Astrocyte (in vitro differentiated cells and primary cell): ENCODE data around the gene CHEK2. TPM values are rescaled to one million over a fixed set of nuclear protein-coding genes. Genes with fewer than 3 reads are reported as not detected.
"Not testable (repeated sequence)": the region's sequence is repeated elsewhere in the genome, so short reads cannot be mapped to it uniquely, and the experiment has no call there.

ENCODE experiments used
- DNase-seq: peaks from one replicate; pipeline ENCODE4 v3.0.0-alpha.2; 2010; ENCODE audit warnings: low read depth
- FAIRE-seq: peaks from 2 replicates; lab custom pipeline; 2011; peaks lifted over from hg19 to GRCh38; lab: Jason Lieb, UNC
- H2AFZ ChIP-seq: 2 replicates; pipeline ENCODE4 v1.6.0; 2012; ENCODE audit warnings: low read depth, low read length, inconsistent platforms
- H3K27ac ChIP-seq: 2 replicates; pipeline ENCODE4 v1.5.1; 2011; ENCODE audit warnings: low read depth, low read length, inconsistent platforms
- H3K27me3 ChIP-seq: 2 replicates; pipeline ENCODE4 v1.6.0; 2011; ENCODE audit warnings: low read length, inconsistent platforms; ENCODE audit not compliant: insufficient read depth
- H3K36me3 ChIP-seq: 2 replicates; pipeline ENCODE4 v1.5.1; 2011; ENCODE audit warnings: low read length, inconsistent platforms; ENCODE audit not compliant: insufficient read depth
- H3K4me1 ChIP-seq: 2 replicates; pipeline ENCODE4 v1.5.1; 2011; ENCODE audit warnings: low read length, inconsistent platforms; ENCODE audit not compliant: insufficient read depth
- H3K4me2 ChIP-seq: 2 replicates; pipeline ENCODE4 v1.6.0; 2012; ENCODE audit warnings: low read length, inconsistent platforms
- H3K4me3 ChIP-seq: 2 replicates; pipeline ENCODE4 v1.5.1; 2011; ENCODE audit warnings: low read depth, mild to moderate bottlenecking, low read length, inconsistent platforms; ENCODE audit not compliant: insufficient read depth
- H3K79me2 ChIP-seq: 2 replicates; pipeline ENCODE4 v1.6.0; 2012; ENCODE audit warnings: mild to moderate bottlenecking, low read length, inconsistent platforms; ENCODE audit not compliant: insufficient read depth
- H3K9ac ChIP-seq: 2 replicates; pipeline ENCODE4 v1.6.0; 2012; ENCODE audit warnings: mild to moderate bottlenecking, low read length, inconsistent platforms
- H3K9me3 ChIP-seq: 2 replicates; pipeline ENCODE4 v1.5.1; 2012; ENCODE audit warnings: low read depth, mild to moderate bottlenecking, low read length, inconsistent platforms; ENCODE audit not compliant: insufficient read depth
- H4K20me1 ChIP-seq: 2 replicates; pipeline ENCODE4 v1.6.0; 2012; ENCODE audit warnings: low read length, inconsistent platforms; ENCODE audit not compliant: insufficient read depth
- H3K27ac Mint-ChIP-seq: one replicate; pipeline ENCODE4 v1.8.0; 2021; ENCODE audit warnings: mild to moderate bottlenecking, mixed read lengths; ENCODE audit not compliant: unreplicated experiment
- H3K27me3 Mint-ChIP-seq: one replicate; pipeline ENCODE4 v1.8.0; 2021; ENCODE audit warnings: low read depth, mixed read lengths; ENCODE audit not compliant: unreplicated experiment
- H3K36me3 Mint-ChIP-seq: one replicate; pipeline ENCODE4 v1.8.0; 2021; ENCODE audit warnings: low read depth, mixed read lengths; ENCODE audit not compliant: unreplicated experiment
- H3K4me1 Mint-ChIP-seq: one replicate; pipeline ENCODE4 v1.8.0; 2021; ENCODE audit warnings: low read depth, mixed read lengths; ENCODE audit not compliant: unreplicated experiment
- H3K4me3 Mint-ChIP-seq: one replicate; pipeline ENCODE4 v1.8.0; 2021; ENCODE audit warnings: mild to moderate bottlenecking, moderate library complexity, mixed read lengths; ENCODE audit not compliant: unreplicated experiment
- H3K9me3 Mint-ChIP-seq: one replicate; pipeline ENCODE4 v1.8.0; 2021; ENCODE audit warnings: mild to moderate bottlenecking, mixed read lengths; ENCODE audit not compliant: unreplicated experiment
- EZH2 ChIP-seq: IDR thresholded peaks from 2 replicates; pipeline ENCODE4 v1.6.1; 2012; ENCODE audit warnings: mild to moderate bottlenecking, low read length, inconsistent platforms; ENCODE audit not compliant: insufficient read depth
- total RNA-seq: library from RNA; stranded (reverse); gene quantifications from 2 replicates; pipeline ENCODE4 v1.2.1, GENCODE V29; 2021
- TF ChIP-seq, protein P1 (sequence below): IDR thresholded peaks from 2 replicates; pipeline ENCODE4 v1.5.1; 2011; ENCODE audit warnings: low read depth, mild to moderate bottlenecking, inconsistent platforms, low read length, moderate library complexity; ENCODE audit not compliant: insufficient read depth

CHEK2 gene
- total RNA-seq, 1 donor from 2014 or later = 5.7 TPM

DNA sequence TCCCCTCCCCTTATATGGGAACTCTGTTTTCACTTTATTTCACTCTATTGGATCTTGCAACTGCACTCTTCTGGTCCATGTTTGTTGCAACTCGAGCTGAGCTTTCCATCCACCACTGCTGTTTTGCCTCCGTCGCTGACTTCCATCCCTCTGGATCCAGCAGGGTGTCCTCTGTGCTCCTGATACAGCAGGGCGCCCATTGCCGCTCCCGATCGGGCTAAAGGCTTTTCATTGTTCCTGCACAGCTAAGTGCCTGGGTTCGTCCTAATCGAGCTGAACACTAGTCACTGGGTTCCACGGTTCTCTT, 19.8 kb upstream of the CHEK2 start:
- DNase-seq (no peak), FAIRE-seq (no peak)
- H3K4me3 ChIP-seq = no peak overlapping the region
- H3K36me3 ChIP-seq = no peaks in the 10 kb centered on the region
- H3K27ac ChIP-seq = no peak overlapping the region
- H3K4me1 ChIP-seq = no peaks in the 10 kb centered on the region
- Mint-ChIP-seq H3K9me3 (peaks cover 3% of the 10 kb centered on the region), H3K4me3 (no peak overlapping the region), H3K4me1 (no peaks in the 10 kb centered on the region), H3K36me3 (no peaks in the 10 kb centered on the region), H3K27me3 (no peaks in the 10 kb centered on the region), H3K27ac (no peak overlapping the region)
- no peak overlapping the region for H3K4me2 ChIP-seq
- no peaks in the 10 kb centered on the region for H3K27me3 ChIP-seq
- TF ChIP-seq, protein P1, sequence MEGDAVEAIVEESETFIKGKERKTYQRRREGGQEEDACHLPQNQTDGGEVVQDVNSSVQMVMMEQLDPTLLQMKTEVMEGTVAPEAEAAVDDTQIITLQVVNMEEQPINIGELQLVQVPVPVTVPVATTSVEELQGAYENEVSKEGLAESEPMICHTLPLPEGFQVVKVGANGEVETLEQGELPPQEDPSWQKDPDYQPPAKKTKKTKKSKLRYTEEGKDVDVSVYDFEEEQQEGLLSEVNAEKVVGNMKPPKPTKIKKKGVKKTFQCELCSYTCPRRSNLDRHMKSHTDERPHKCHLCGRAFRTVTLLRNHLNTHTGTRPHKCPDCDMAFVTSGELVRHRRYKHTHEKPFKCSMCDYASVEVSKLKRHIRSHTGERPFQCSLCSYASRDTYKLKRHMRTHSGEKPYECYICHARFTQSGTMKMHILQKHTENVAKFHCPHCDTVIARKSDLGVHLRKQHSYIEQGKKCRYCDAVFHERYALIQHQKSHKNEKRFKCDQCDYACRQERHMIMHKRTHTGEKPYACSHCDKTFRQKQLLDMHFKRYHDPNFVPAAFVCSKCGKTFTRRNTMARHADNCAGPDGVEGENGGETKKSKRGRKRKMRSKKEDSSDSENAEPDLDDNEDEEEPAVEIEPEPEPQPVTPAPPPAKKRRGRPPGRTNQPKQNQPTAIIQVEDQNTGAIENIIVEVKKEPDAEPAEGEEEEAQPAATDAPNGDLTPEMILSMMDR = no peak
- no peak for TF ChIP-seq EZH2
- no peaks in the 10 kb centered on the region for H4K20me1 ChIP-seq
- H3K79me2 ChIP-seq = no peaks in the 10 kb centered on the region
- H3K9ac ChIP-seq = no peak overlapping the region
- H2AFZ ChIP-seq = no peak overlapping the region
- H3K9me3 ChIP-seq = no peaks in the 10 kb centered on the region

DNA sequence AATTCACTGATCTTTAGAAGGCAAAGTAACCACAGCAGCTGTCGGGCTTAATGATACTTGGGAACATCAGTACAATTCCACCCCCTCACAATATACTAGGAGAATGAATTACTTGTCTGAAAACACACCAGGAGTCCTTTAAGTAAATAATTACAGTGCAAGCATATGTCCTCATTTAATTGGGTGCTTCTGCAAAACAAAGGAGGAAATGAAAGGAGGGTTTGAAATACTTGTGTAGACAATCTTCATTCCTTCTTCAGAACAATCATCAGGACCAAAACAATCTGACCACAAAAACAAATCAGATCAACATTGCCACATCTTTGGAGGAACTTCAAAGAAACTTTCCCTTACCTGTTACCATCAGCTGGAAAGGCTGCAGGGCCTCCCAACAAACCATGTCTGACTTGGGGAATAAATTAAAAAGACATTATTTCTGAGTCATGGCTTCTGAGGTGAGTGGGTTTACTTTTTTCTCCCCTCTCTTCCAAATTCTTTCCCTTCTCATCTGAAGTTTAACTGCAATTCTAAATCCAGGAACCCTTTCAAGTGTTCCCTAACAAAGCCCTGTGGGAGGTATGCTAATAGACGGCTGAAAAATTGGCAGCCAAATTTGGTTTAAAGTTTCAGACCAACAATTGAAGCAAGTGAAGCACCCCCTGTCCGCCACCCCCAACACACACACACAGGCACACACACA, 18.4 kb upstream of the CHEK2 start:
- no peak overlapping the region for H3K27ac ChIP-seq
- no peak overlapping the region for H3K4me2 ChIP-seq
- no peaks in the 10 kb centered on the region for H3K27me3 Mint-ChIP-seq
- no peaks in the 10 kb centered on the region for H3K36me3 ChIP-seq
- H3K4me3 ChIP-seq = no peak overlapping the region
- no peak for TF ChIP-seq EZH2
- TF ChIP-seq, protein P1 = no peak
- H3K9me3 ChIP-seq = no peaks in the 10 kb centered on the region
- H2AFZ ChIP-seq = no peak overlapping the region
- H3K27ac Mint-ChIP-seq = no peak overlapping the region
- H3K4me1 Mint-ChIP-seq = no peaks in the 10 kb centered on the region
- no peak for DNase-seq
- no peaks in the 10 kb centered on the region for H3K36me3 Mint-ChIP-seq
- no peaks in the 10 kb centered on the region for H3K79me2 ChIP-seq
- peaks cover 3% of the 10 kb centered on the region for H3K9me3 Mint-ChIP-seq
- H4K20me1 ChIP-seq = no peaks in the 10 kb centered on the region
- FAIRE-seq = no peak
- H3K4me1 ChIP-seq = no peaks in the 10 kb centered on the region
- no peaks in the 10 kb centered on the region for H3K27me3 ChIP-seq
- no peak overlapping the region for H3K4me3 Mint-ChIP-seq
- H3K9ac ChIP-seq = no peak overlapping the region

DNA sequence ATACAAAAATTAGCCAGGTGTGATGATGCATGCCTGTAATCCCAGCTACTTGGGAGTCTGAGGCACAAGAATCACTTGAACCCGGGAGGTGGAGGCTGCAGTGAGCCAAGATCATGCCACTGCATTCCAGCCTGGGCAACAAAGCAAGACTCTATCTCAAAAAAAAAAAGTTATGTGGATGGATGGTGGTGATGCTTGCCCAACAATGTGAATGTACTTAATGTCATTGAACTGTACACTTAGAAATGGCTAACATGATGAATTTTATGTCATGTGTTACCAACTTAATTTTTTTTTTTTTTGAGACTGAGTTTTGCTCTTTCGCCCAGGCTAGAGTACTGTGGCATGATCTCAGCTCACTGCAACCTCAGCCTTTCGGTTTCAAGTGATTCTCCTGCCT, 12.9 kb upstream of the CHEK2 start:
- H3K36me3 Mint-ChIP-seq, H3K9me3 Mint-ChIP-seq, H4K20me1 ChIP-seq, H3K79me2 ChIP-seq, H3K4me1 Mint-ChIP-seq, H3K9ac ChIP-seq, H3K9me3 ChIP-seq, H3K27ac ChIP-seq, H3K27me3 Mint-ChIP-seq, H2AFZ ChIP-seq, FAIRE-seq, H3K27ac Mint-ChIP-seq, H3K27me3 ChIP-seq, H3K36me3 ChIP-seq, H3K4me3 Mint-ChIP-seq, DNase-seq, H3K4me3 ChIP-seq, H3K4me2 ChIP-seq: not testable (repeated sequence)
- H3K4me1 ChIP-seq = peaks cover 14% of the 10 kb centered on the region
